CD14-positive monocyte (primary cell): ENCODE results near the gene ST6GALNAC3. TPM values are rescaled to one million over a fixed set of nuclear protein-coding genes. Genes with fewer than 3 reads are reported as not detected.
A peak's percentile ranks its signal among the peaks of the same experiment; 100 is the strongest.

Source experiments
- DNase-seq, 3 donors: peaks; one replicate each; pipeline ENCODE4 v3.0.0-alpha.2; 2011 to 2022
- H2AFZ ChIP-seq: 2 replicates; pipeline ENCODE4 v1.6.0; 2012; ENCODE audit warnings: mild to moderate bottlenecking, low read depth, low read length, inconsistent platforms; ENCODE audit not compliant: insufficient read depth, poor library complexity, severe bottlenecking
- H3K27ac ChIP-seq, 2 donors: 1 replicate in 1 of 2; 2 replicates in 1 of 2; pipeline ENCODE4 v1.5.1; 2012 to 2013; ENCODE audit warnings: low read length in 2 of 2, control low read depth in 1 of 2, inconsistent platforms in 1 of 2, low read depth in 1 of 2, mild to moderate bottlenecking in 1 of 2
- H3K27me3 ChIP-seq, 2 donors: one replicate each; pipeline versions ENCODE4 v1.6.0 to v1.6.1; 2011 to 2013; ENCODE audit warnings: low read length in 2 of 2; ENCODE audit not compliant: control insufficient read depth in 2 of 2, insufficient read depth in 2 of 2
- H3K36me3 ChIP-seq, 2 donors: replicated peaks in 1 of 2; 1 replicate in 1 of 2; 2 replicates in 1 of 2; pipeline versions ENCODE4 v1.5.1 to v1.6.1; 2012 to 2013; ENCODE audit warnings: low read length in 2 of 2, control low read depth in 1 of 2, inconsistent platforms in 1 of 2, mild to moderate bottlenecking in 1 of 2; ENCODE audit not compliant: insufficient read depth in 2 of 2, control insufficient read depth in 1 of 2
- H3K4me1 ChIP-seq, 2 donors: 1 replicate in 1 of 2; 2 replicates in 1 of 2; pipeline versions ENCODE4 v1.5.1 to v1.6.1; 2012 to 2013; ENCODE audit warnings: low read length in 2 of 2, control low read depth in 1 of 2, inconsistent platforms in 1 of 2, mild to moderate bottlenecking in 1 of 2, moderate library complexity in 1 of 2; ENCODE audit not compliant: insufficient read depth in 2 of 2, control insufficient read depth in 1 of 2
- H3K4me2 ChIP-seq: replicated peaks from 2 replicates; pipeline ENCODE3; 2012; ENCODE audit warnings: low read length, moderate library complexity, mild to moderate bottlenecking; ENCODE audit not compliant: poor library complexity, severe bottlenecking; ENCODE audit errors: extremely low read depth
- H3K4me3 ChIP-seq, 3 experiments: fragments of 200-600 bp in 1 of 3; sonication (generic) in 1 of 3; replicated peaks in 1 of 3; 1 replicate in 2 of 3; 2 replicates in 1 of 3; pipeline ENCODE4 v1.5.1; 2011 to 2013; ENCODE audit warnings: low read length in 3 of 3, mild to moderate bottlenecking in 3 of 3, control low read depth in 2 of 3, low read depth in 2 of 3, inconsistent platforms in 1 of 3, moderate library complexity in 1 of 3
- H3K79me2 ChIP-seq: 2 replicates; pipeline ENCODE4 v1.6.0; 2012; ENCODE audit warnings: mild to moderate bottlenecking, control low read depth, inconsistent platforms, low read length, moderate library complexity; ENCODE audit not compliant: insufficient read depth
- H3K9ac ChIP-seq: 2 replicates; pipeline ENCODE4 v1.6.0; 2017; ENCODE audit warnings: low read length, mild to moderate bottlenecking; ENCODE audit not compliant: insufficient read depth, poor library complexity, severe bottlenecking
- H3K9me3 ChIP-seq, 2 donors: replicated peaks in 1 of 2; 1 replicate in 1 of 2; 2 replicates in 1 of 2; pipeline versions ENCODE4 v1.5.1 to v1.6.1; 2012 to 2013; ENCODE audit warnings: low read length in 2 of 2, control low read depth in 1 of 2; ENCODE audit not compliant: control insufficient read depth in 1 of 2, insufficient read depth in 1 of 2
- H4K20me1 ChIP-seq: 2 replicates; pipeline ENCODE4 v1.6.0; 2012; ENCODE audit warnings: mild to moderate bottlenecking, low read length, control low read depth, moderate library complexity; ENCODE audit not compliant: insufficient read depth
- H3K27ac Mint-ChIP-seq, 7 donors: one replicate each; pipeline ENCODE4 v1.8.0; 2020; ENCODE audit warnings: mild to moderate bottlenecking in 7 of 7, mixed read lengths in 7 of 7, moderate library complexity in 6 of 7, inconsistent platforms in 2 of 7
- H3K27me3 Mint-ChIP-seq, 3 donors: one replicate each; pipeline ENCODE4 v1.8.0; 2021 to 2022; ENCODE audit warnings: low read depth in 3 of 3, mild to moderate bottlenecking in 3 of 3, mixed read lengths in 3 of 3, moderate library complexity in 3 of 3, inconsistent platforms in 1 of 3
- H3K36me3 Mint-ChIP-seq, 2 donors: one replicate each; pipeline ENCODE4 v1.8.0; 2020; ENCODE audit warnings: mixed read lengths in 2 of 2, inconsistent platforms in 1 of 2, mild to moderate bottlenecking in 1 of 2
- H3K4me1 Mint-ChIP-seq: one replicate; pipeline ENCODE4 v1.8.0; 2020; ENCODE audit warnings: mild to moderate bottlenecking, mixed read lengths
- H3K4me3 Mint-ChIP-seq, 2 donors: one replicate each; pipeline ENCODE4 v1.8.0; 2020; ENCODE audit warnings: mild to moderate bottlenecking in 2 of 2, mixed read lengths in 2 of 2, moderate library complexity in 1 of 2
- H3K9me3 Mint-ChIP-seq, 7 donors: one replicate each; pipeline ENCODE4 v1.8.0; 2020 to 2022; ENCODE audit warnings: mixed read lengths in 7 of 7, mild to moderate bottlenecking in 6 of 7, moderate library complexity in 6 of 7, inconsistent platforms in 2 of 7
- WGBS: methylation state at CpG from one replicate; pipeline ENCODE4 v1.1.5; 2013; ENCODE audit warnings: missing lambda C conversion rate; ENCODE audit not compliant: insufficient coverage; 5-methylcytosine and 5-hydroxymethylcytosine counted together
- intact Hi-C, 2 donors: fragments of 100-400 bp; cut with micrococcal nuclease; formaldehyde crosslinking; loops; one replicate each; pipeline versions ENCODE4 v1.15.0 to v1.15.1; 2023
- polyA plus RNA-seq, 3 donors: library from polyadenylated mRNA; depleted of rRNA in 1 of 3; unstranded in 2 of 3; stranded (reverse) in 1 of 3; fragments of 300-500 nt in 2 of 3; fragments of >200 nt in 1 of 3; fragmentation: Illumina TruSeq in 2 of 3; gene quantifications; 1 replicate in 2 of 3; 2 replicates in 1 of 3; pipeline ENCODE4 v1.2.3, GENCODE V29; 2012 to 2021
- TF ChIP-seq, protein P1 (sequence below): fragments of 200-600 bp; IDR thresholded peaks from one replicate; pipeline ENCODE4 v1.8.0; 2022; ENCODE audit warnings: antibody characterized with exemption, mild to moderate bottlenecking

Gene ST6GALNAC3
- polyA plus RNA-seq, 3 donors, result 6.5 to 9.2 (median 7.6) TPM

DNA sequence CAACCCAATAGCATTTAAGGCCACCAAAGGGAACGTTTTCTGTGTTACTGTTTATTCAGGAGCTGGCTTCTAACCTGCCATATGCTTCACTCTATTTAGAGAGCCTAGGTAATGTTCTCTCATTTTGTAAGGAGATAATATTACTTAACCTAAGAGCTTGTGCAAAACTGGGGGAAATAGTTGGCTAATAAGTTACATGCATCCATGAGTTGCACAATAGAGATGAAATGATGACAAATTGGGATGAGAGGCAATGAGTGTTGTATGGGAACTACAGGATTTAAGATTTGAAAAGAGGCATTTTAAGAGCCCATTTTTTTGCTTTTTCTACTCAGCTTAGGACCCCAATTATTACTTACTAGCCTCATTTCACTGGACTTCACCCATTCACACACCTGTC is 151.0 kb downstream of the ST6GALNAC3 start:
- Mint-ChIP-seq H3K27ac (no peak overlapping the region), H3K4me3 (no peak overlapping the region), H3K9me3 (peaks cover 0 to 2% (median 0%) of the 10 kb centered on the region in 7 donors), H3K36me3 (no peaks in the 10 kb centered on the region), H3K4me1 (peaks cover 23% of the 10 kb centered on the region), H3K27me3 (no peaks in the 10 kb centered on the region)
- no peaks in the 10 kb centered on the region for H3K36me3 ChIP-seq
- no peaks in the 10 kb centered on the region for H3K9me3 ChIP-seq
- no peaks in the 10 kb centered on the region for H3K79me2 ChIP-seq
- no peak overlapping the region for H3K9ac ChIP-seq
- peak in 1 of 3 donors; percentile 7 for DNase-seq
- no peaks in the 10 kb centered on the region for H4K20me1 ChIP-seq
- no peak overlapping the region for H3K27ac ChIP-seq
- H3K27me3 ChIP-seq, result no peaks in the 10 kb centered on the region
- H3K4me3 ChIP-seq, result no peak overlapping the region
- H2AFZ ChIP-seq, result no peak overlapping the region
- TF ChIP-seq, protein P1, sequence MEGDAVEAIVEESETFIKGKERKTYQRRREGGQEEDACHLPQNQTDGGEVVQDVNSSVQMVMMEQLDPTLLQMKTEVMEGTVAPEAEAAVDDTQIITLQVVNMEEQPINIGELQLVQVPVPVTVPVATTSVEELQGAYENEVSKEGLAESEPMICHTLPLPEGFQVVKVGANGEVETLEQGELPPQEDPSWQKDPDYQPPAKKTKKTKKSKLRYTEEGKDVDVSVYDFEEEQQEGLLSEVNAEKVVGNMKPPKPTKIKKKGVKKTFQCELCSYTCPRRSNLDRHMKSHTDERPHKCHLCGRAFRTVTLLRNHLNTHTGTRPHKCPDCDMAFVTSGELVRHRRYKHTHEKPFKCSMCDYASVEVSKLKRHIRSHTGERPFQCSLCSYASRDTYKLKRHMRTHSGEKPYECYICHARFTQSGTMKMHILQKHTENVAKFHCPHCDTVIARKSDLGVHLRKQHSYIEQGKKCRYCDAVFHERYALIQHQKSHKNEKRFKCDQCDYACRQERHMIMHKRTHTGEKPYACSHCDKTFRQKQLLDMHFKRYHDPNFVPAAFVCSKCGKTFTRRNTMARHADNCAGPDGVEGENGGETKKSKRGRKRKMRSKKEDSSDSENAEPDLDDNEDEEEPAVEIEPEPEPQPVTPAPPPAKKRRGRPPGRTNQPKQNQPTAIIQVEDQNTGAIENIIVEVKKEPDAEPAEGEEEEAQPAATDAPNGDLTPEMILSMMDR, result no peak
- no peak overlapping the region for H3K4me2 ChIP-seq
- intact Hi-C loops, result no loop called here
- no CpG with 5 or more reads among the region's 1 CpG for WGBS
- H3K4me1 ChIP-seq, result peaks cover 6 to 9% of the 10 kb centered on the region in 2 donors

DNA sequence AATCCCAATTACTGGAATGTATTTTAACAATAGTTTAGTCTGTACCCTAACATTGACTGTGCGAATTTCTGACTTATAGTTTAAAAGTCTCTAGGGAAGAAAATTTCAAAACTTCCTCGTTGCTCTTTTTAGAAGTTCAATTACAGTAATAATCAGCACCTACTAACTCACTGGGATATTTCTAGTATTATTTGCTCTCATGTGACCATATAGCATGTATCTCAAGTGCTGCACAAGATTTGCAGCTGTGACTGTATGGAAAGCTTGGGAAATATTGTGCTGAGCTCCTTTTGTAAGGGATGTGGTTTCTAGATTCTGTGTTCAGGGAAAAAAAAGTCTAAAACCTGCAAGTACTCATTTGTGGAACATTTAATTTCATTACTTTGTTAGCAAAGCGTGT is 153.1 kb downstream of the ST6GALNAC3 start:
- Histone ChIP-seq H3K79me2 (no peaks in the 10 kb centered on the region), H3K36me3 (no peaks in the 10 kb centered on the region), H3K4me2 (no peak overlapping the region), H3K27ac (no peak overlapping the region), H3K27me3 (no peaks in the 10 kb centered on the region), H3K4me3 (no peak overlapping the region), H2AFZ (no peak overlapping the region), H3K9me3 (no peaks in the 10 kb centered on the region), H3K9ac (no peak overlapping the region), H4K20me1 (no peaks in the 10 kb centered on the region), H3K4me1 (peaks cover 6 to 9% of the 10 kb centered on the region in 2 donors)
- H3K9me3 Mint-ChIP-seq, result peaks cover 0 to 3% (median 0%) of the 10 kb centered on the region in 7 donors
- H3K4me3 Mint-ChIP-seq, result no peak overlapping the region
- intact Hi-C loops, result no loop called here
- H3K4me1 Mint-ChIP-seq, result peaks cover 27% of the 10 kb centered on the region
- WGBS, result no CpG with 5 or more reads among the region's 3 CpGs
- no peak overlapping the region for H3K27ac Mint-ChIP-seq
- H3K27me3 Mint-ChIP-seq, result no peaks in the 10 kb centered on the region
- no peaks in the 10 kb centered on the region for H3K36me3 Mint-ChIP-seq
- TF ChIP-seq, protein P1, result no peak
- DNase-seq, result no peak
